Measurements from ENCODE around the gene RBM42.
"Not testable (repeated sequence)": the region's sequence is repeated elsewhere in the genome, so short reads cannot be mapped to it uniquely, and the experiment has no call there.

RBM42 gene

GRCh38 chr19:35628565-35629331 is at the start of gene RBM42:
Gene RBM42, plus strand, starts transcription at chr19:35629036. Its CDS starts 118 bp downstream, at chr19:35629154.
- DNase-seq: peak; percentile 99

GRCh38 chr19:35582760-35583159 is 46.1 kb upstream of the RBM42 start:
- no peak for DNase-seq

GRCh38 chr19:35585848-35586247 is 43.0 kb upstream of the RBM42 start, which contains the start of gene PMIS2:
Gene PMIS2, plus strand, starts transcription at chr19:35586173. Its CDS starts 87 bp downstream, at chr19:35586260.
- no peak for DNase-seq

GRCh38 chr19:35587321-35587720 is 41.5 kb upstream of the RBM42 start:
- DNase-seq: no peak

GRCh38 chr19:35590875-35591274 is 38.0 kb upstream of the RBM42 start:
- DNase-seq: no peak

GRCh38 chr19:35592226-35592625 is 36.6 kb upstream of the RBM42 start:
- DNase-seq: peak; percentile 15

GRCh38 chr19:35595026-35595425 is 33.8 kb upstream of the RBM42 start:
- not testable (repeated sequence) for DNase-seq

- no peak for DNase-seq
These were observed 32.9 kb upstream of the RBM42 start for GRCh38 chr19:35595928-35596327.

GRCh38 chr19:35596366-35596999 is 32.4 kb upstream of the RBM42 start:
- DNase-seq: no peak

- no peak for DNase-seq
These were observed 26.9 kb upstream of the RBM42 start for GRCh38 chr19:35601971-35602370.

GRCh38 chr19:35604436-35604835 is 24.4 kb upstream of the RBM42 start:
- DNase-seq: not testable (repeated sequence)

- not testable (repeated sequence) for DNase-seq
These were observed 21.7 kb upstream of the RBM42 start for GRCh38 chr19:35607170-35607569.

- DNase-seq: no peak
These were observed 21.2 kb upstream of the RBM42 start for GRCh38 chr19:35607661-35608060.

- no peak for DNase-seq
These were observed 20.6 kb upstream of the RBM42 start for GRCh38 chr19:35608251-35608650.

GRCh38 chr19:35609851-35610353 is 18.9 kb upstream of the RBM42 start:
- DNase-seq: no peak

- no peak for DNase-seq
These were observed 16.6 kb upstream of the RBM42 start for GRCh38 chr19:35612224-35612558.

- peak; percentile 86 for DNase-seq
These were observed 16.1 kb upstream of the RBM42 start, which contains the start of gene HAUS5 for GRCh38 chr19:35612559-35613321. Gene HAUS5, plus strand, starts transcription at chr19:35612735. Its CDS starts 60 bp downstream, at chr19:35612795.

GRCh38 chr19:35613574-35613973 is 15.3 kb upstream of the RBM42 start:
- DNase-seq: no peak

- DNase-seq: no peak
These were observed 13.8 kb upstream of the RBM42 start for GRCh38 chr19:35615036-35615435.

GRCh38 chr19:35618857-35619256 is 10.0 kb upstream of the RBM42 start:
- DNase-seq: no peak

GRCh38 chr19:35619290-35619923 is 9.4 kb upstream of the RBM42 start:
- no peak for DNase-seq

GRCh38 chr19:35620001-35620400 is 8.8 kb upstream of the RBM42 start:
- no peak for DNase-seq

- DNase-seq: no peak
These were observed 7.1 kb upstream of the RBM42 start for GRCh38 chr19:35621708-35622107.

All from HCEC 1CT (cell line).